Measurements from ENCODE around the gene PRC1. TPM values are rescaled to one million over a fixed set of nuclear protein-coding genes. Genes with fewer than 3 reads are reported as not detected.

Gene PRC1
- total and polyA plus RNA-seq, 3 donors from 2014 or later: 74.3 to 111 (median 104) TPM

GRCh38 chr15:90987561-90988141 lies 6.7 kb downstream of the PRC1 start:
- no peak for TF ChIP-seq POLR2A (IDR thresholded peaks at IDR 0.05)
- no peak for TF ChIP-seq CTCF (IDR thresholded peaks at IDR 0.05)
- WGBS, 2 donors: 75 to 85% methylated on average over 7 of the region's 7 CpGs
- no peaks in the 10 kb centered on the region for H3K36me3 ChIP-seq (ENCODE audit: low read depth, missing control alignments)
- H3K4me1 ChIP-seq: no peaks in the 10 kb centered on the region
- no peak for DNase-seq
- no peaks in the 10 kb centered on the region for H3K9me3 ChIP-seq
- no peak overlapping the region for H3K4me3 ChIP-seq
- no peaks in the 10 kb centered on the region for H3K27me3 ChIP-seq
- intact Hi-C loops (cut with DNase I; ENCODE audit: low total_unique reads): no loop called here
- H3K27ac ChIP-seq: no peak overlapping the region

DNA sequence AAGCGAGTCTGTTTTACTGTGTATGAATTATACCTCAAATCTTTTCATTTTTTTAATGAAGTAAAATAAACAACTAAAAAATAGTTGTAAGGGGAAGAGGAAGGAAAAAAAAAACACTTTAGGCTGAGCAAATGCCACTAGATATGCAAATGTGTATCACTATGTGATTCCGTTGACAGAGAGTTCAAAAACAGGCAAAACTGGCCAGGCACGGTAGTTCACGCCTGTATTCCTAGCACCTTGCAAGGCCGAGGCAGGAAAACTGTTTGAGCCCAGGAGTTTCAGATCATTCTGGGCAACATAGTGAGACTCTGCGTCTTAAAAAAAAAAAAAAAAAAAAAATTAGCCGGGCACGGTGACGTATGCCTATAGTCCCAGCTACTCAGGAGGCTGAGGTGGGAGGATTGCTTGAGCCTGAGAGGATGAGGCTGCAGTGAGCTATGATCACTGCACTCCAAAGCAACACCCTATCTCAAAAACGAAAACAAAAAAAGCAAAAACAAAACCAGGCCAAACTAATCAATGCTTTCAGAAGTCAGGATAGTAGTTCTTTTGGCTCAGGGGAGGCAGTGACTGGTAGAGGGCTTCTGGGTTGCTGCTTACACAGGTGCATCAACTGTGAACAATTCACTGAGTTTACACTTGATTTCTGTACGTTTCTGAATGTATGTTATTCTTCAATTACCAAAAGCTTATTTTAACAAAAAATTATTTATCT lies 7.4 kb downstream of the PRC1 start:
- WGBS, 2 donors: 82 to 91% methylated on average over 11 of the region's 11 CpGs
- Histone ChIP-seq H3K27ac (no peak overlapping the region), H3K9me3 (no peaks in the 10 kb centered on the region), H3K36me3 (ENCODE audit: low read depth, missing control alignments) (no peaks in the 10 kb centered on the region), H3K4me1 (no peaks in the 10 kb centered on the region), H3K4me3 (no peak overlapping the region), H3K27me3 (no peaks in the 10 kb centered on the region)
- DNase-seq: no peak
- intact Hi-C loops (cut with DNase I; ENCODE audit: low total_unique reads): no loop called here
- TF ChIP-seq CTCF (IDR thresholded peaks at IDR 0.05) (no peak), POLR2A (IDR thresholded peaks at IDR 0.05) (no peak)

DNA sequence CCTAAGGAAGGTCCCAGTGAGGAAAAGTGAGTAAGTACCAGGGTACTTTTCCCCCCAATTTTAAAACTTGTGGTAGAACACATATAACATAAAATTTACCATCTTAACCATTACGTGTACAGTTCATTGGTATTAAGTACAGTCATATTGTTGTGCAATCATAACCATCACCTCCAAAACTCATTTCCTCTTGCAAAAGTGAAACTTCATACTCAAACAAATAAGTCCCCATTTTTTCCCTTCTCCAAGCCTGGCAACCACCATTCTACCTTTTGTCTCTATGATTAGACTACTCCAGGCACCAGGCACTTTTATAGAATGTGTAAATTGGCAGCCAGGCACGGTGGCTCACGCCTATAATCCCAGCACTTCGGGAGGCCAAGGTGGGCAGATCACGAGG lies 12.2 kb downstream of the PRC1 start:
- no peaks in the 10 kb centered on the region for H3K4me1 ChIP-seq
- H3K27me3 ChIP-seq: no peaks in the 10 kb centered on the region
- no peaks in the 10 kb centered on the region for H3K9me3 ChIP-seq
- H3K27ac ChIP-seq: no peak overlapping the region
- H3K36me3 ChIP-seq (ENCODE audit: low read depth, missing control alignments): no peaks in the 10 kb centered on the region
- H3K4me3 ChIP-seq: no peak overlapping the region
- WGBS, 2 donors: 93 to 96% methylated on average over 5 of the region's 5 CpGs
- no peak for DNase-seq
- intact Hi-C loops (cut with DNase I; ENCODE audit: low total_unique reads): no loop called here
- TF ChIP-seq POLR2A (IDR thresholded peaks at IDR 0.05) (no peak), CTCF (IDR thresholded peaks at IDR 0.05) (no peak)

- Histone ChIP-seq H3K27ac (no peak overlapping the region), H3K4me1 (no peaks in the 10 kb centered on the region), H3K9me3 (no peaks in the 10 kb centered on the region), H3K27me3 (no peaks in the 10 kb centered on the region), H3K36me3 (ENCODE audit: low read depth, missing control alignments) (no peaks in the 10 kb centered on the region), H3K4me3 (no peak overlapping the region)
- intact Hi-C loops (cut with DNase I; ENCODE audit: low total_unique reads): no loop called here
- TF ChIP-seq CTCF (IDR thresholded peaks at IDR 0.05) (no peak), POLR2A (IDR thresholded peaks at IDR 0.05) (no peak)
- WGBS, 2 donors: 86 to 94% methylated on average over 6 of the region's 6 CpGs
- no peak for DNase-seq
Observed at GRCh38 chr15:90981681-90982080, 12.7 kb downstream of the PRC1 start.

DNA sequence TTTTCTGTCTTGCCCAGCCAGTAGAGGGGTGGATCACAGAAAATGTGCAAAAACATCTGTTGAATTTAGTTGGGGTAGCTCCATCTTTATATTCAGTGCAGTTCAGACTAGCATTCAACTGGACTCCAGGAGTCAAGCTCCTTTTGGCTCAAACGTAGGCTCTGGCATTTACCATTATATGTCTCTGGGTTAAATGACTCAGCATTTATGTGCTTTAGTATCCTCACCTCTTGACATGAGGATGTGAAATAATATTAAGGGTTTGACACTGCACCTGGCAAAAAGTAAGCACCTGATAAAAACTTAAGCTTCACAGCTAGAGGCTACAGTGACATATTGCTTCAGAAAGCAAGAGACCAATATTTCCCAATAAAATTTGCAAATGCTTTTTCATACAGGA lies 14.8 kb downstream of the PRC1 start:
- 38 to 72% methylated on average over 1 of the region's 1 CpG for WGBS, 2 donors
- intact Hi-C loops (cut with DNase I; ENCODE audit: low total_unique reads): no loop called here
- no peak for TF ChIP-seq POLR2A (IDR thresholded peaks at IDR 0.05)
- TF ChIP-seq CTCF (IDR thresholded peaks at IDR 0.05): no peak
- no peak for DNase-seq
- no peaks in the 10 kb centered on the region for H3K36me3 ChIP-seq (ENCODE audit: low read depth, missing control alignments)
- H3K4me3 ChIP-seq: no peak overlapping the region
- no peak overlapping the region for H3K27ac ChIP-seq
- no peaks in the 10 kb centered on the region for H3K27me3 ChIP-seq
- H3K9me3 ChIP-seq: no peaks in the 10 kb centered on the region
- H3K4me1 ChIP-seq: no peaks in the 10 kb centered on the region

Measured in testis (tissue), 3 donors.